ENCODE measurements around the gene MYBBP1A.

- TF ChIP-seq POLR2A (IDR thresholded peaks at IDR 0.05; ENCODE audit: low read length): no peak
- TF ChIP-seq GATA1 (IDR thresholded peaks at IDR 0.05; ENCODE audit: low read depth, low read length): no peak
These were observed 18.9 kb downstream of the MYBBP1A start for GRCh38 chr17:4536259-4536741.

Measured in erythroblast (primary cell).